Measurements from ENCODE around the gene LCE3A.
"Not testable (repeated sequence)": the region's sequence is repeated elsewhere in the genome, so short reads cannot be mapped to it uniquely, and the experiment has no call there.

LCE3A gene

GRCh38 chr1:152622803-152623202 is at the start of gene LCE3A:
TSS of gene LCE3A (minus strand) at chr1:152623103. CDS start at chr1:152623103, 0 bp downstream.
- DNase-seq (ENCODE audit: low read depth), result no peak

GRCh38 chr1:152667648-152668047 is 44.7 kb upstream of the LCE3A start:
- no peak for DNase-seq (ENCODE audit: low read depth)

- DNase-seq (ENCODE audit: low read depth), result not testable (repeated sequence)
These were observed 43.3 kb upstream of the LCE3A start for GRCh38 chr1:152666171-152666570.

GRCh38 chr1:152663098-152663497 is 40.2 kb upstream of the LCE3A start, which contains the start of gene LCE2D:
TSS of gene LCE2D (plus strand) at chr1:152663380. CDS start at chr1:152664106, 726 bp downstream.
- no peak for DNase-seq (ENCODE audit: low read depth)

GRCh38 chr1:152658649-152659048 is 35.7 kb upstream of the LCE3A start:
- DNase-seq (ENCODE audit: low read depth), result no peak

- DNase-seq (ENCODE audit: low read depth), result no peak
These were observed 34.8 kb upstream of the LCE3A start for GRCh38 chr1:152657677-152658076.

- no peak for DNase-seq (ENCODE audit: low read depth)
These were observed 33.6 kb upstream of the LCE3A start for GRCh38 chr1:152656459-152656858.

GRCh38 chr1:152654110-152654509 is 31.2 kb upstream of the LCE3A start:
- peak; percentile 28 for DNase-seq (ENCODE audit: low read depth)

GRCh38 chr1:152646656-152647055 is 23.8 kb upstream of the LCE3A start:
- DNase-seq (ENCODE audit: low read depth), result no peak

- DNase-seq (ENCODE audit: low read depth), result no peak
These were observed 22.2 kb upstream of the LCE3A start for GRCh38 chr1:152645146-152645545.

- DNase-seq (ENCODE audit: low read depth), result no peak
These were observed 21.0 kb upstream of the LCE3A start for GRCh38 chr1:152643945-152644344.

- DNase-seq (ENCODE audit: low read depth), result no peak
These were observed 17.4 kb upstream of the LCE3A start for GRCh38 chr1:152640351-152640750.

- no peak for DNase-seq (ENCODE audit: low read depth)
These were observed 7.7 kb upstream of the LCE3A start for GRCh38 chr1:152630596-152630995.

GRCh38 chr1:152626744-152627143 is 3.8 kb upstream of the LCE3A start:
- no peak for DNase-seq (ENCODE audit: low read depth)

- DNase-seq (ENCODE audit: low read depth), result no peak
These were observed 421 bp upstream of the LCE3A start for GRCh38 chr1:152623203-152623844.

GRCh38 chr1:152621993-152622392 is 910 bp downstream of the LCE3A start:
- DNase-seq (ENCODE audit: low read depth), result no peak

GRCh38 chr1:152613511-152613910 is 9.4 kb downstream of the LCE3A start, which contains the start of gene LCE3B:
TSS of gene LCE3B (plus strand) at chr1:152613811. CDS start at chr1:152613811, 0 bp downstream.
- DNase-seq (ENCODE audit: low read depth), result no peak

- DNase-seq (ENCODE audit: low read depth), result no peak
These were observed 23.0 kb downstream of the LCE3A start, which contains the start of gene LCE3C for GRCh38 chr1:152599934-152600333. TSS of gene LCE3C (plus strand) at chr1:152600234. CDS start at chr1:152600732, 498 bp downstream.

GRCh38 chr1:152596986-152597385 is 25.9 kb downstream of the LCE3A start:
- DNase-seq (ENCODE audit: low read depth), result no peak

- no peak for DNase-seq (ENCODE audit: low read depth)
These were observed 37.3 kb downstream of the LCE3A start for GRCh38 chr1:152585586-152585985.

GRCh38 chr1:152582647-152583046 is 40.3 kb downstream of the LCE3A start:
- DNase-seq (ENCODE audit: low read depth), result no peak

GRCh38 chr1:152580433-152580832 is 42.5 kb downstream of the LCE3A start, which contains the start of gene LCE3D:
TSS of gene LCE3D (minus strand) at chr1:152580516. CDS start at chr1:152579936, 580 bp downstream.
- no peak for DNase-seq (ENCODE audit: low read depth)

- not testable (repeated sequence) for DNase-seq (ENCODE audit: low read depth)
These were observed 43.4 kb downstream of the LCE3A start for GRCh38 chr1:152579526-152579925.

- DNase-seq (ENCODE audit: low read depth), result no peak
These were observed 45.7 kb downstream of the LCE3A start for GRCh38 chr1:152577168-152577567.

Measured in iris pigment epithelial cell (primary cell).